Measurements from ENCODE around the gene DHCR7. TPM values are rescaled to one million over a fixed set of nuclear protein-coding genes. Genes with fewer than 3 reads are reported as not detected.

Gene DHCR7
- total RNA-seq, 1 experiment from 2014 or later = 286 TPM

- ChIA-PET CTCF (interaction anchor here (0.6 kb wide), 1 partner anchor 142 kb away, joined by 5 read pairs; no protein-coding TSS in a partner anchor), POLR2A (ENCODE audit: low non-redundant PET) (no interaction called here)
- TF ChIP-seq CTCF (conservative IDR thresholded peaks at IDR 0.05; ENCODE audit: low read depth, low read length) (no peak), EZH2 (IDR thresholded peaks at IDR 0.05; ENCODE audit: borderline replicate concordance, low read depth, low read length, poor library complexity, severe bottlenecking) (no peak)
- no peaks in the 10 kb centered on the region for H3K9me3 ChIP-seq (ENCODE audit: low read depth, low read length, poor library complexity, severe bottlenecking)
- no TSS peak for BruUV-seq (replicated peaks)
- H3K36me3 ChIP-seq (ENCODE audit: insufficient read depth, low read length, poor library complexity, severe bottlenecking) = peaks cover 3% of the 10 kb centered on the region
- DNase-seq (ENCODE audit: low spot score) = no peak
- H3K27me3 ChIP-seq (replicated peaks; ENCODE audit: insufficient read depth, low read depth, low read length, poor library complexity) = no peaks in the 10 kb centered on the region
- intact Hi-C loops (cut with micrococcal nuclease; ENCODE audit: unreplicated experiment) = no loop called here
- no peak overlapping the region for H3K4me3 ChIP-seq (ENCODE audit: low read depth, low read length, poor library complexity, severe bottlenecking)
- H3K4me1 ChIP-seq (ENCODE audit: insufficient read depth, low read length, poor library complexity, severe bottlenecking) = no peaks in the 10 kb centered on the region
- H3K27ac ChIP-seq (ENCODE audit: low read depth, low read length, poor library complexity, severe bottlenecking) = no peak overlapping the region
Measured at GRCh38 chr11:71470946-71471345, 22.8 kb upstream of the DHCR7 start.

- H3K9me3 ChIP-seq (ENCODE audit: low read depth, low read length, poor library complexity, severe bottlenecking) = no peaks in the 10 kb centered on the region
- no peaks in the 10 kb centered on the region for H3K4me1 ChIP-seq (ENCODE audit: insufficient read depth, low read length, poor library complexity, severe bottlenecking)
- TF ChIP-seq CTCF (conservative IDR thresholded peaks at IDR 0.05; ENCODE audit: low read depth, low read length) (no peak), EZH2 (IDR thresholded peaks at IDR 0.05; ENCODE audit: borderline replicate concordance, low read depth, low read length, poor library complexity, severe bottlenecking) (no peak)
- H3K4me3 ChIP-seq (ENCODE audit: low read depth, low read length, poor library complexity, severe bottlenecking) = no peak overlapping the region
- no peaks in the 10 kb centered on the region for H3K36me3 ChIP-seq (ENCODE audit: insufficient read depth, low read length, poor library complexity, severe bottlenecking)
- ChIA-PET CTCF (no interaction called here), POLR2A (ENCODE audit: low non-redundant PET) (no interaction called here)
- H3K27me3 ChIP-seq (replicated peaks; ENCODE audit: insufficient read depth, low read depth, low read length, poor library complexity) = no peaks in the 10 kb centered on the region
- intact Hi-C loops (cut with micrococcal nuclease; ENCODE audit: unreplicated experiment) = no loop called here
- H3K27ac ChIP-seq (ENCODE audit: low read depth, low read length, poor library complexity, severe bottlenecking) = no peak overlapping the region
- no TSS peak for BruUV-seq (replicated peaks)
- DNase-seq (ENCODE audit: low spot score) = no peak
Measured at GRCh38 chr11:71467164-71467563, 19.0 kb upstream of the DHCR7 start.

GRCh38 chr11:71466358-71466757 lies 18.2 kb upstream of the DHCR7 start:
- no peaks in the 10 kb centered on the region for H3K4me1 ChIP-seq (ENCODE audit: insufficient read depth, low read length, poor library complexity, severe bottlenecking)
- no peaks in the 10 kb centered on the region for H3K36me3 ChIP-seq (ENCODE audit: insufficient read depth, low read length, poor library complexity, severe bottlenecking)
- no peak overlapping the region for H3K4me3 ChIP-seq (ENCODE audit: low read depth, low read length, poor library complexity, severe bottlenecking)
- ChIA-PET CTCF (no interaction called here), POLR2A (ENCODE audit: low non-redundant PET) (no interaction called here)
- intact Hi-C loops (cut with micrococcal nuclease; ENCODE audit: unreplicated experiment) = no loop called here
- H3K27me3 ChIP-seq (replicated peaks; ENCODE audit: insufficient read depth, low read depth, low read length, poor library complexity) = no peaks in the 10 kb centered on the region
- TF ChIP-seq CTCF (conservative IDR thresholded peaks at IDR 0.05; ENCODE audit: low read depth, low read length) (no peak), EZH2 (IDR thresholded peaks at IDR 0.05; ENCODE audit: borderline replicate concordance, low read depth, low read length, poor library complexity, severe bottlenecking) (no peak)
- no peak for DNase-seq (ENCODE audit: low spot score)
- no peak overlapping the region for H3K27ac ChIP-seq (ENCODE audit: low read depth, low read length, poor library complexity, severe bottlenecking)
- H3K9me3 ChIP-seq (ENCODE audit: low read depth, low read length, poor library complexity, severe bottlenecking) = no peaks in the 10 kb centered on the region
- BruUV-seq (replicated peaks) = no TSS peak
